CD4-positive, alpha-beta memory T cell (primary cell): Measurements from ENCODE around the gene NDUFS4. TPM values are rescaled to one million over a fixed set of nuclear protein-coding genes. Genes with fewer than 3 reads are reported as not detected.

ENCODE experiments used
- CTCF ChIA-PET: fragments of 350-600 bp; sonication (Branson Sonifier 250); formaldehyde crosslinking; loops from one replicate; lab custom pipeline; 2021; ENCODE audit warnings: inconsistent platforms; ENCODE audit not compliant: partially characterized antibody; lab: Charles Lee
- POLR2A ChIA-PET: fragments of 350-600 bp; sonication (Branson Sonifier 250); formaldehyde crosslinking; loops from one replicate; lab custom pipeline; 2021; ENCODE audit not compliant: partially characterized antibody; lab: Charles Lee
- DNase-seq, 5 donors: peaks; one replicate each; pipeline versions ENCODE4 v3.0.0 to v3.0.0-alpha.2; 2020 to 2022; ENCODE audit warnings: mixed read lengths in 1 of 5
- H3K27ac ChIP-seq: one replicate; pipeline ENCODE4 v1.7.0; 2013; ENCODE audit warnings: low read depth, low read length
- H3K27me3 ChIP-seq: 2 replicates; pipeline ENCODE4 v1.7.0; 2013; ENCODE audit warnings: mild to moderate bottlenecking, low read length, moderate library complexity; ENCODE audit not compliant: insufficient read depth
- H3K36me3 ChIP-seq: 2 replicates; pipeline ENCODE4 v1.7.0; 2013; ENCODE audit warnings: mild to moderate bottlenecking, low read length, moderate library complexity; ENCODE audit not compliant: insufficient read depth
- H3K4me1 ChIP-seq: 2 replicates; pipeline ENCODE4 v1.7.0; 2013; ENCODE audit warnings: mild to moderate bottlenecking, low read length, moderate library complexity; ENCODE audit not compliant: insufficient read depth
- H3K4me3 ChIP-seq, 2 donors: one replicate each; pipeline ENCODE4 v1.7.0; 2013; ENCODE audit warnings: low read length in 2 of 2, mild to moderate bottlenecking in 1 of 2
- H3K9me3 ChIP-seq, 2 donors: one replicate each; pipeline ENCODE4 v1.7.0; 2013; ENCODE audit warnings: low read length in 2 of 2, control low read depth in 1 of 2; ENCODE audit not compliant: control insufficient read depth in 1 of 2
- H3K27ac Mint-ChIP-seq, 7 donors: one replicate each; pipeline ENCODE4 v1.8.0; 2020 to 2021; ENCODE audit warnings: mixed read lengths in 7 of 7, mild to moderate bottlenecking in 6 of 7, inconsistent platforms in 3 of 7, moderate library complexity in 3 of 7
- H3K27me3 Mint-ChIP-seq, 2 donors: one replicate each; pipeline ENCODE4 v1.8.0; 2020 to 2021; ENCODE audit warnings: mixed read lengths in 2 of 2
- H3K36me3 Mint-ChIP-seq, 2 donors: one replicate each; pipeline ENCODE4 v1.8.0; 2020 to 2021; ENCODE audit warnings: mixed read lengths in 2 of 2, inconsistent platforms in 1 of 2, mild to moderate bottlenecking in 1 of 2
- H3K4me1 Mint-ChIP-seq, 4 donors: one replicate each; pipeline ENCODE4 v1.8.0; 2020 to 2021; ENCODE audit warnings: mixed read lengths in 4 of 4, mild to moderate bottlenecking in 1 of 4
- H3K4me3 Mint-ChIP-seq, 8 donors: one replicate each; pipeline ENCODE4 v1.8.0; 2020 to 2021; ENCODE audit warnings: mixed read lengths in 8 of 8, mild to moderate bottlenecking in 7 of 8, moderate library complexity in 6 of 8, inconsistent platforms in 3 of 8
- H3K9me3 Mint-ChIP-seq, 8 donors: one replicate each; pipeline ENCODE4 v1.8.0; 2020 to 2021; ENCODE audit warnings: mixed read lengths in 8 of 8, mild to moderate bottlenecking in 5 of 8, inconsistent platforms in 3 of 8, moderate library complexity in 1 of 8
- intact Hi-C: fragments of 100-400 bp; cut with micrococcal nuclease; formaldehyde crosslinking; loops from one replicate; pipeline ENCODE4 v1.15.1; 2023
- polyA plus RNA-seq, 2 donors: library from polyadenylated mRNA; unstranded; fragments of 300-500 nt; fragmentation: Illumina TruSeq; gene quantifications; one replicate each; pipeline ENCODE4 v1.2.3, GENCODE V29; 2021
- total RNA-seq, 2 experiments: library from RNA; stranded (reverse); gene quantifications; one replicate each; pipeline ENCODE4 v1.2.3, GENCODE V29; 2021

Gene NDUFS4
- total and polyA plus RNA-seq, 4 experiments from 2014 or later, result 23.6 to 113 (median 64.5) TPM

GRCh38 chr5:53569453-53569852, 9.0 kb downstream of the NDUFS4 start:
- peaks cover 0 to 2% (median 0%) of the 10 kb centered on the region in 8 donors for H3K9me3 Mint-ChIP-seq
- H3K9me3 ChIP-seq, result no peaks in the 10 kb centered on the region
- peaks cover 0 to 14% of the 10 kb centered on the region in 2 donors for H3K36me3 Mint-ChIP-seq
- no peak overlapping the region for H3K4me3 ChIP-seq
- DNase-seq, result no peak
- H3K4me1 ChIP-seq, result no peaks in the 10 kb centered on the region
- H3K4me1 Mint-ChIP-seq, result peaks cover 30 to 73% (median 50%) of the 10 kb centered on the region in 4 donors
- intact Hi-C loops, result no loop called here
- peak overlapping the region in 1 of 8 donors; percentile 18 for H3K4me3 Mint-ChIP-seq
- H3K27ac ChIP-seq, result no peak overlapping the region
- no peak overlapping the region for H3K27ac Mint-ChIP-seq
- H3K27me3 Mint-ChIP-seq, result no peaks in the 10 kb centered on the region
- POLR2A ChIA-PET, result no interaction called here
- no peaks in the 10 kb centered on the region for H3K36me3 ChIP-seq
- no peaks in the 10 kb centered on the region for H3K27me3 ChIP-seq
- CTCF ChIA-PET, result no interaction called here

- ChIA-PET CTCF (no interaction called here), POLR2A (no interaction called here)
- Mint-ChIP-seq H3K4me1 (peaks cover 32 to 65% (median 48%) of the 10 kb centered on the region in 4 donors), H3K9me3 (peaks cover 0 to 2% (median 0%) of the 10 kb centered on the region in 8 donors), H3K27me3 (no peaks in the 10 kb centered on the region), H3K4me3 (no peak overlapping the region), H3K27ac (no peak overlapping the region), H3K36me3 (peaks cover 0 to 14% of the 10 kb centered on the region in 2 donors)
- H3K27me3 ChIP-seq, result no peaks in the 10 kb centered on the region
- H3K4me3 ChIP-seq, result no peak overlapping the region
- no peaks in the 10 kb centered on the region for H3K9me3 ChIP-seq
- H3K36me3 ChIP-seq, result no peaks in the 10 kb centered on the region
- intact Hi-C loops, result no loop called here
- H3K4me1 ChIP-seq, result no peaks in the 10 kb centered on the region
- H3K27ac ChIP-seq, result no peak overlapping the region
- DNase-seq, result no peak
Observed at GRCh38 chr5:53571403-53571802, 11.0 kb downstream of the NDUFS4 start.

GRCh38 chr5:53575101-53575500, 14.7 kb downstream of the NDUFS4 start:
- peaks cover 0 to 8% of the 10 kb centered on the region in 2 donors for H3K36me3 Mint-ChIP-seq
- no peak overlapping the region for H3K27ac Mint-ChIP-seq
- DNase-seq, result no peak
- H3K4me1 Mint-ChIP-seq, result peaks cover 40 to 77% (median 48%) of the 10 kb centered on the region in 4 donors
- H3K36me3 ChIP-seq, result no peaks in the 10 kb centered on the region
- ChIA-PET POLR2A (no interaction called here), CTCF (interaction anchor here (0.7 kb wide), 1 partner anchor 72 kb away, joined by 3 read pairs; no protein-coding TSS in a partner anchor)
- intact Hi-C loops, result no loop called here
- H3K9me3 ChIP-seq, result no peaks in the 10 kb centered on the region
- no peaks in the 10 kb centered on the region for H3K4me1 ChIP-seq
- H3K4me3 ChIP-seq, result no peak overlapping the region
- peaks cover 0 to 2% (median 0%) of the 10 kb centered on the region in 8 donors for H3K9me3 Mint-ChIP-seq
- no peak overlapping the region for H3K27ac ChIP-seq
- H3K27me3 ChIP-seq, result no peaks in the 10 kb centered on the region
- H3K4me3 Mint-ChIP-seq, result no peak overlapping the region
- H3K27me3 Mint-ChIP-seq, result no peaks in the 10 kb centered on the region

GRCh38 chr5:53575831-53576230, 15.4 kb downstream of the NDUFS4 start:
- Histone ChIP-seq H3K36me3 (no peaks in the 10 kb centered on the region), H3K9me3 (no peaks in the 10 kb centered on the region), H3K27me3 (no peaks in the 10 kb centered on the region), H3K4me3 (no peak overlapping the region), H3K4me1 (no peaks in the 10 kb centered on the region), H3K27ac (no peak overlapping the region)
- no peaks in the 10 kb centered on the region for H3K27me3 Mint-ChIP-seq
- CTCF ChIA-PET, result interaction anchor here (0.7 kb wide), 1 partner anchor 71 kb away, joined by 3 read pairs; no protein-coding TSS in a partner anchor
- intact Hi-C loops, result no loop called here
- DNase-seq, result no peak
- H3K27ac Mint-ChIP-seq, result no peak overlapping the region
- POLR2A ChIA-PET, result no interaction called here
- peaks cover 44 to 75% (median 51%) of the 10 kb centered on the region in 4 donors for H3K4me1 Mint-ChIP-seq
- H3K36me3 Mint-ChIP-seq, result peaks cover 0 to 6% of the 10 kb centered on the region in 2 donors
- H3K4me3 Mint-ChIP-seq, result peak overlapping the region in 1 of 8 donors; percentile 20
- H3K9me3 Mint-ChIP-seq, result peaks cover 0 to 2% (median 0%) of the 10 kb centered on the region in 8 donors

- H3K4me1 ChIP-seq, result no peaks in the 10 kb centered on the region
- no peak for DNase-seq
- no peak overlapping the region for H3K27ac ChIP-seq
- Mint-ChIP-seq H3K4me3 (no peak overlapping the region), H3K4me1 (peaks cover 44 to 76% (median 50%) of the 10 kb centered on the region in 4 donors), H3K27me3 (no peaks in the 10 kb centered on the region), H3K9me3 (peaks cover 0 to 2% (median 0%) of the 10 kb centered on the region in 8 donors), H3K27ac (no peak overlapping the region), H3K36me3 (no peaks in the 10 kb centered on the region)
- H3K27me3 ChIP-seq, result no peaks in the 10 kb centered on the region
- ChIA-PET CTCF (no interaction called here), POLR2A (no interaction called here)
- H3K36me3 ChIP-seq, result no peaks in the 10 kb centered on the region
- no peak overlapping the region for H3K4me3 ChIP-seq
- intact Hi-C loops, result no loop called here
- H3K9me3 ChIP-seq, result no peaks in the 10 kb centered on the region
Observed at GRCh38 chr5:53576674-53577073, 16.2 kb downstream of the NDUFS4 start.

GRCh38 chr5:53578854-53579253, 18.4 kb downstream of the NDUFS4 start:
- Mint-ChIP-seq H3K9me3 (no peaks in the 10 kb centered on the region), H3K4me3 (no peak overlapping the region), H3K36me3 (peaks cover 0 to 3% of the 10 kb centered on the region in 2 donors), H3K4me1 (peaks cover 38 to 58% (median 44%) of the 10 kb centered on the region in 4 donors), H3K27ac (no peak overlapping the region), H3K27me3 (no peaks in the 10 kb centered on the region)
- no peaks in the 10 kb centered on the region for H3K9me3 ChIP-seq
- no peaks in the 10 kb centered on the region for H3K4me1 ChIP-seq
- no peak overlapping the region for H3K27ac ChIP-seq
- ChIA-PET POLR2A (no interaction called here), CTCF (no interaction called here)
- no peak overlapping the region for H3K4me3 ChIP-seq
- intact Hi-C loops, result no loop called here
- H3K27me3 ChIP-seq, result no peaks in the 10 kb centered on the region
- DNase-seq, result no peak
- no peaks in the 10 kb centered on the region for H3K36me3 ChIP-seq

GRCh38 chr5:53580547-53580946, 20.1 kb downstream of the NDUFS4 start:
- Mint-ChIP-seq H3K27me3 (no peaks in the 10 kb centered on the region), H3K4me3 (no peak overlapping the region), H3K36me3 (peaks cover 6 to 8% of the 10 kb centered on the region in 2 donors), H3K4me1 (peaks cover 33 to 46% (median 36%) of the 10 kb centered on the region in 4 donors), H3K27ac (no peak overlapping the region), H3K9me3 (no peaks in the 10 kb centered on the region)
- CTCF ChIA-PET, result no interaction called here
- H3K27me3 ChIP-seq, result no peaks in the 10 kb centered on the region
- intact Hi-C loops, result no loop called here
- DNase-seq, result no peak
- H3K4me3 ChIP-seq, result no peak overlapping the region
- no peaks in the 10 kb centered on the region for H3K9me3 ChIP-seq
- no peak overlapping the region for H3K27ac ChIP-seq
- H3K36me3 ChIP-seq, result no peaks in the 10 kb centered on the region
- no peaks in the 10 kb centered on the region for H3K4me1 ChIP-seq
- POLR2A ChIA-PET, result no interaction called here
